IPS-NIHi7 (cell line): ENCODE results near the gene FRA10AC1.

Source experiments
- DNase-seq: peaks from one replicate; pipeline ENCODE4 v3.0.0; 2012; ENCODE audit warnings: mixed read lengths; ENCODE audit errors: extremely low spot score

FRA10AC1 gene

DNA sequence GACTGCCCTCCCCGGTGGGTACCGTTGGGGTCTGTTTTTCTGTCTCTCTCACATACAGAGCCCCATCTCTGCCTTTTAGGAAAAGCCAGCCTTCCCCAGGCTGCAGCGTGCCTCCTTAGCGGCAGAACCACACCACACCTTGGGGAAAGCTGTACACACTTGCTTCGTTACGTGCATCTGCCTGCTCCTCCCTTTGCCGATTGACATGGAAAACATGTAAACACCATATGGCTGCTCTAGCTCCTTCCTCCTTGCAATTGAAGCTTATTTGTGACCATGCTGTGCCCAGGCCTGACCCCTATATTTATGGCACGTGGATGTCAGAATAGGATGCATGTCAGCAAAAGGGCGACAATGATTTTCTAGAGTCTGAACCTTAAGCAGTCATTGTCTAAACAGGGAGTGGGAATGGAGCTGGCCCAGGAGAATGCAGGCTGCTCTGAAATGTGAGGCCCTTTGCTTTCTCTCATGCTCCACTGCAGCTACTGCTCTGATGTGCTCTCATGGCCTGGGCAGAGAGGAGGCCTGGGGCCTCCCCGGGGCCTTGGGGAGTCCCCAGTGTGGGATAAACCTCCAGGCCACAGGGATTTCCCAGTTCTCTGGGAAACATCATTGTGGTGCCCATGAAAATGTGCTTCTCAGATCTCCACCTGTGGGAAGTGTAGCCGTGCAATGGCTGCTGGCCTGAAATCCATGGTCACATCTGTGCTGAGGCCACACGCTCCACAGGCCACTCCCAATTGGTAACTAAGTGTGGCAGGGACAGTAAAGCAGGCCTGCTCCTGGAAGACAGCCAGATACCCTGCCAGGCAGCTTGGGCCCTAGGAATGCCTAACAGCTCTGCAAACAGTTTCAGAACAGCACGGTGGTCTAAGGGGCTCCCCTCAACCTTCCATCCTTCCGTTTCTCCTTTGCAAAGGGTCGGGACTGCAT, 71.5 kb downstream of the FRA10AC1 start:
- no peak for DNase-seq

- no peak for DNase-seq
Measured at GRCh38 chr10:93629647-93630305, 72.6 kb downstream of the FRA10AC1 start.

GRCh38 chr10:93628858-93629257, 73.5 kb downstream of the FRA10AC1 start:
- DNase-seq: no peak

DNA sequence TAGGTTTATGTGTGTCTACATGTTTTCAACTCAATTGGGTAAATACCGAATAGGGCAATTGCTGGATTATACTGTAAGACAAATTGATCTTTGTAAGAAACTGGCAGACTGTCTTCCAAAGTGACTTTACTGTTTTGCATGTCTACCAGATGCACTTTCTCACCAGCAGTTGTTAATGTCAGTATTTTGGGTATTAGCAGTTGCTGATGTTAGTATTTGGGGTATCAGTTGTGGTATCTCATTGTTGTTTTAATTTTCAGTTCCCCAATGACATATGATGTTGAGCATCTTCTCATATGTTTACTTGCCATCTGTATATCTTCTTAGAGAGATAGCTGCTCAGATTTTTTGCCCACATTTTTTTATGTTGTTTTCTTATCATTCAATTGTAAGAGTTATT, 79.5 kb downstream of the FRA10AC1 start:
- DNase-seq: no peak

DNA sequence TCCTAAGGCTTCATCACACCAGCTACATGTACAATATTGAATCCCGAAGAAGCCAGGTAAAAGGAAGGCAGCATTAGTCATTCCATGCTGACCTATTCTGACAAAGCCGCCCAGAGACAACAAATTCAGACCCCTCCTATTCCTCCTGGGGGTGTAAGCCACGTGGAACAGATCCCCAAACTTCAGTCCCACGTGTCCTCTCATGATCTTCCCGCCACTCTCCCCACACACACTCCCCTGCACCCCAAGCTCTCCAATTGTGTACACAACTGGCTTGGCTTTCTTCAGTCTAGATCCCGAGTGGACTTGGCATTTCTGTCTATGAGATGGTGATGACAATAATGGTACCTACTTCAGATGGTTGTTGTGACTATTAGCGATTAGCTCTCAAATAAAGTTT, 81.5 kb downstream of the FRA10AC1 start:
- no peak for DNase-seq
